Liver (tissue), 9 donors: ENCODE data around the gene PLCB1. TPM values are rescaled to one million over a fixed set of nuclear protein-coding genes. Genes with fewer than 3 reads are reported as not detected.

ENCODE experiments used
- DNase-seq: peaks from one replicate; pipeline ENCODE4 v3.0.0-alpha.2; 2017; ENCODE audit warnings: low spot score
- H3K27ac ChIP-seq, 2 donors: one replicate each; pipeline ENCODE4 v1.7.0; 2013; ENCODE audit warnings: inconsistent platforms in 2 of 2, low read length in 2 of 2, control low read depth in 1 of 2, low read depth in 1 of 2, mild to moderate bottlenecking in 1 of 2
- H3K27me3 ChIP-seq, 4 donors: one replicate each; pipeline versions ENCODE4 v1.6.1 to v1.7.0; 2013; ENCODE audit warnings: low read length in 3 of 4, inconsistent platforms in 1 of 4, mild to moderate bottlenecking in 1 of 4, moderate library complexity in 1 of 4; ENCODE audit not compliant: control insufficient read depth in 4 of 4, insufficient read depth in 4 of 4
- H3K36me3 ChIP-seq, 4 donors: one replicate each; pipeline versions ENCODE4 v1.6.1 to v1.7.0; 2013; ENCODE audit warnings: low read length in 3 of 4, mild to moderate bottlenecking in 3 of 4, low read depth in 1 of 4, moderate library complexity in 1 of 4; ENCODE audit not compliant: control insufficient read depth in 4 of 4, insufficient read depth in 3 of 4
- H3K4me1 ChIP-seq, 4 donors: one replicate each; pipeline versions ENCODE4 v1.6.1 to v1.7.0; 2013; ENCODE audit warnings: low read length in 3 of 4, mild to moderate bottlenecking in 3 of 4, moderate library complexity in 1 of 4; ENCODE audit not compliant: control insufficient read depth in 4 of 4, insufficient read depth in 4 of 4
- H3K4me3 ChIP-seq, 3 donors: one replicate each; pipeline versions ENCODE4 v1.6.1 to v1.7.0; 2013; ENCODE audit warnings: low read length in 3 of 3, control low read depth in 1 of 3, low read depth in 1 of 3, mild to moderate bottlenecking in 1 of 3
- H3K9ac ChIP-seq, 2 donors: one replicate each; pipeline ENCODE4 v1.7.0; 2013; ENCODE audit warnings: low read length in 2 of 2, mild to moderate bottlenecking in 2 of 2, moderate library complexity in 2 of 2, control low read depth in 1 of 2, low read depth in 1 of 2
- H3K9me3 ChIP-seq, 4 donors: one replicate each; pipeline versions ENCODE4 v1.6.1 to v1.7.0; 2013; ENCODE audit warnings: low read length in 3 of 4; ENCODE audit not compliant: control insufficient read depth in 4 of 4
- CTCF ChIP-seq: fragments of 150-350 bp; IDR thresholded peaks from 2 replicates; pipeline ENCODE4 v1.5.1; 2017; ENCODE audit warnings: improper control_type of control experiment, low read depth, low read length; ENCODE audit not compliant: missing input control
- EGR1 ChIP-seq, 2 donors: IDR thresholded peaks; 2 replicates each; pipeline ENCODE4 v1.6.1; 2016 to 2018; ENCODE audit warnings: antibody characterized with exemption in 2 of 2, low read depth in 2 of 2
- FOXA1 ChIP-seq: IDR thresholded peaks from 2 replicates; pipeline ENCODE4 v1.6.1; 2016; ENCODE audit warnings: antibody characterized with exemption
- FOXA2 ChIP-seq: IDR thresholded peaks from 2 replicates; pipeline ENCODE4 v1.6.1; 2016; ENCODE audit warnings: antibody characterized with exemption
- GABPA ChIP-seq, 2 donors: IDR thresholded peaks in 1 of 2; conservative IDR thresholded peaks in 1 of 2; 2 replicates each; pipeline ENCODE4 v1.6.1; 2016; ENCODE audit warnings: antibody characterized with exemption in 2 of 2, mild to moderate bottlenecking in 1 of 2, moderate library complexity in 1 of 2
- HNF4A ChIP-seq, 2 donors: conservative IDR thresholded peaks; 2 replicates each; pipeline ENCODE4 v1.6.1; 2016; ENCODE audit warnings: antibody characterized with exemption in 2 of 2, mild to moderate bottlenecking in 2 of 2
- HNF4G ChIP-seq: IDR thresholded peaks from 2 replicates; pipeline ENCODE4 v1.6.1; 2016; ENCODE audit warnings: antibody characterized with exemption
- JUND ChIP-seq, 2 donors: IDR thresholded peaks; 2 replicates each; pipeline ENCODE4 v1.6.1; 2016; ENCODE audit warnings: antibody characterized with exemption in 2 of 2
- MAX ChIP-seq: IDR thresholded peaks from 2 replicates; pipeline ENCODE4 v1.6.1; 2016; ENCODE audit warnings: antibody characterized with exemption
- NR2F2 ChIP-seq: IDR thresholded peaks from 2 replicates; pipeline ENCODE4 v1.6.1; 2016; ENCODE audit warnings: antibody characterized with exemption
- RAD21 ChIP-seq, 2 donors: IDR thresholded peaks; 2 replicates each; pipeline ENCODE4 v1.6.1; 2016; ENCODE audit warnings: antibody characterized with exemption in 2 of 2, mild to moderate bottlenecking in 2 of 2
- REST ChIP-seq: IDR thresholded peaks from 2 replicates; pipeline ENCODE4 v1.6.1; 2016; ENCODE audit warnings: antibody characterized with exemption, mild to moderate bottlenecking
- RXRA ChIP-seq, 2 donors: IDR thresholded peaks; 2 replicates each; pipeline ENCODE4 v1.6.1; 2017 to 2018; ENCODE audit warnings: antibody characterized with exemption in 2 of 2, mild to moderate bottlenecking in 1 of 2
- SP1 ChIP-seq: IDR thresholded peaks from 2 replicates; pipeline ENCODE4 v1.6.1; 2018; ENCODE audit warnings: antibody characterized with exemption, mild to moderate bottlenecking
- TAF1 ChIP-seq: conservative IDR thresholded peaks from 2 replicates; pipeline ENCODE4 v1.6.1; 2016; ENCODE audit warnings: antibody characterized with exemption, mild to moderate bottlenecking
- YY1 ChIP-seq: IDR thresholded peaks from 2 replicates; pipeline ENCODE4 v1.6.1; 2016; ENCODE audit warnings: antibody characterized with exemption, mild to moderate bottlenecking
- ZBTB33 ChIP-seq: IDR thresholded peaks from 2 replicates; pipeline ENCODE4 v1.6.1; 2016; ENCODE audit warnings: antibody characterized with exemption
- WGBS: extraction: QIAGEN DNeasy Blood & Tissue Kit; methylation state at CpG from one replicate; pipeline ENCODE4 v1.1.7; 2013; 5-methylcytosine and 5-hydroxymethylcytosine counted together
- polyA plus RNA-seq, 2 donors: library from polyadenylated mRNA; stranded (reverse) in 1 of 2; unstranded in 1 of 2; fragments of 200-250 nt in 1 of 2; fragments of >200 nt in 1 of 2; fragmentation: Nextera tagmentation in 1 of 2; extraction: Ambion mirVana in 1 of 2; gene quantifications; one replicate each; pipeline versions ENCODE4 v1.2.1 to v1.2.3, GENCODE V29; 2013 to 2015
- total RNA-seq, 2 donors: library from RNA; depleted of rRNA; stranded (reverse); fragments of >200 nt; gene quantifications; one replicate each; pipeline ENCODE4 v1.2.3, GENCODE V29; 2014
- donor health status: healthy.
- donor health status: healthy.
- donor health status: healthy.
- donor health status: healthy.
- donor health status: healthy.

Gene PLCB1
- total and polyA plus RNA-seq, 4 donors, result 3.7 to 13.5 (median 5.9) TPM

- no peak overlapping the region for H3K9ac ChIP-seq
- no peak overlapping the region for H3K4me3 ChIP-seq
- TF ChIP-seq RAD21 (IDR thresholded peaks at IDR 0.05), result no peak
- no peak for TF ChIP-seq TAF1
- TF ChIP-seq REST, result no peak
- no peak for TF ChIP-seq ZBTB33
- TF ChIP-seq EGR1 (IDR thresholded peaks at IDR 0.05; ENCODE audit: low read depth in 2 of 2), result no peak
- TF ChIP-seq YY1, result no peak
- TF ChIP-seq HNF4A (conservative IDR thresholded peaks at IDR 0.05), result no peak
- TF ChIP-seq MAX, result no peak
- TF ChIP-seq JUND (IDR thresholded peaks at IDR 0.05), result no peak
- no peak for TF ChIP-seq SP1
- no peak for TF ChIP-seq FOXA2
- no peak for TF ChIP-seq NR2F2
- no peak for TF ChIP-seq FOXA1
- TF ChIP-seq RXRA (IDR thresholded peaks at IDR 0.05), result no peak
- no peak for TF ChIP-seq GABPA (IDR thresholded peaks at IDR 0.05 in 1 of 2, conservative IDR thresholded peaks at IDR 0.05 in 1 of 2)
- TF ChIP-seq CTCF, result no peak
- no peaks in the 10 kb centered on the region for H3K27me3 ChIP-seq
- no peak for DNase-seq
- H3K36me3 ChIP-seq, result no peaks in the 10 kb centered on the region
- H3K27ac ChIP-seq, result no peak overlapping the region
- no peaks in the 10 kb centered on the region for H3K4me1 ChIP-seq
- no peaks in the 10 kb centered on the region for H3K9me3 ChIP-seq
Observed at GRCh38 chr20:8616792-8617191, 484.7 kb downstream of the PLCB1 start.

- no peak for DNase-seq
- H3K4me3 ChIP-seq, result no peak overlapping the region
- no peaks in the 10 kb centered on the region for H3K9me3 ChIP-seq
- no peak overlapping the region for H3K9ac ChIP-seq
- no peaks in the 10 kb centered on the region for H3K36me3 ChIP-seq
- 78% methylated on average over 3 of the region's 3 CpGs for WGBS
- H3K27ac ChIP-seq, result no peak overlapping the region
- no peaks in the 10 kb centered on the region for H3K4me1 ChIP-seq
- no peaks in the 10 kb centered on the region for H3K27me3 ChIP-seq
- TF ChIP-seq SP1 (no peak), EGR1 (IDR thresholded peaks at IDR 0.05; ENCODE audit: low read depth in 2 of 2) (no peak), JUND (IDR thresholded peaks at IDR 0.05) (no peak), TAF1 (no peak), NR2F2 (no peak), HNF4G (no peak), RXRA (IDR thresholded peaks at IDR 0.05) (no peak), MAX (no peak), YY1 (no peak), RAD21 (IDR thresholded peaks at IDR 0.05) (no peak), ZBTB33 (no peak), REST (no peak)
Observed at GRCh38 chr20:8621001-8621400, 488.9 kb downstream of the PLCB1 start.
